SH-SY5Y (cell line): ENCODE measurements around the gene DALRD3.

Experiments
- GATA2 ChIP-seq: IDR thresholded peaks from 2 replicates; pipeline ENCODE4 v1.6.1; 2011; ENCODE audit warnings: mild to moderate bottlenecking, low read depth, low read length
- GATA3 ChIP-seq: IDR thresholded peaks from 2 replicates; pipeline ENCODE4 v1.6.1; 2011; ENCODE audit warnings: low read depth, mild to moderate bottlenecking, low read length, moderate library complexity

DALRD3 gene, protein sequence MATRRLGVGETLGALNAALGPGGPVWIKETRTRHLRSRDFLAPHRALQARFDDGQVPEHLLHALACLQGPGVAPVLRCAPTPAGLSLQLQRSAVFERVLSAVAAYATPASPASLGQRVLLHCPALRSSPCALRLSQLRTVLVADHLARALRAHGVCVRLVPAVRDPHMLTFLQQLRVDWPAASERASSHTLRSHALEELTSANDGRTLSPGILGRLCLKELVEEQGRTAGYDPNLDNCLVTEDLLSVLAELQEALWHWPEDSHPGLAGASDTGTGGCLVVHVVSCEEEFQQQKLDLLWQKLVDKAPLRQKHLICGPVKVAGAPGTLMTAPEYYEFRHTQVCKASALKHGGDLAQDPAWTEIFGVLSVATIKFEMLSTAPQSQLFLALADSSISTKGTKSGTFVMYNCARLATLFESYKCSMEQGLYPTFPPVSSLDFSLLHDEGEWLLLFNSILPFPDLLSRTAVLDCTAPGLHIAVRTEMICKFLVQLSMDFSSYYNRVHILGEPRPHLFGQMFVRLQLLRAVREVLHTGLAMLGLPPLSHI

DNA sequence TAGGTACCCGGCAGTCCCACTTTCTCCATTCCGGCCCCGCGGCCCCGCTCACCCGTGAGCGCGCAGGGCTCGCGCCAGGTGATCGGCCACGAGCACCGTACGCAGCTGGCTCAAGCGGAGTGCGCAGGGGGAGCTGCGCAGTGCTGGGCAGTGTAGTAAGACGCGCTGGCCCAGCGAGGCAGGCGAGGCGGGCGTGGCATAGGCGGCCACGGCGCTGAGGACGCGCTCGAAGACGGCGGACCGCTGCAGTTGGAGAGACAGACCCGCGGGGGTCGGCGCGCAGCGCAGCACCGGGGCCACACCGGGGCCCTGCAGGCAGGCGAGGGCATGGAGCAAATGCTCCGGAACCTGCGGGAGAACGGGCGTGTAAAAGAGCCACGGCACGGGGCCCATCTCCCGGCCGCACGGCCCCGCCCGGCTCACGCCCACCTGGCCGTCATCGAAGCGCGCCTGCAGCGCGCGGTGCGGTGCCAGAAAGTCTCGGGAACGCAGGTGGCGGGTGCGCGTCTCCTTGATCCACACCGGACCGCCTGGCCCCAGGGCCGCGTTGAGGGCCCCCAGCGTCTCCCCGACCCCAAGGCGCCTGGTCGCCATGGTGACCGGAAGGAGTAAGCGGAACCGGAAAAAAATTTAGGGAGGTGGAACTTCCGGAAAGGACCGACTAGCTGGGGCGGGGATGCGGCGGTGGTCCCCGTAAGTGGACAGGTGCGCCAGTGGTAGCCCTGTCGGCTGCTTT, at the start of gene DALRD3:
Gene DALRD3, minus strand, starts transcription at position 610 of the 736 bp plus-strand sequence. Its CDS starts 16 bp downstream, at position 594.
- TF ChIP-seq GATA2: no peak
- no peak for TF ChIP-seq GATA3

DNA sequence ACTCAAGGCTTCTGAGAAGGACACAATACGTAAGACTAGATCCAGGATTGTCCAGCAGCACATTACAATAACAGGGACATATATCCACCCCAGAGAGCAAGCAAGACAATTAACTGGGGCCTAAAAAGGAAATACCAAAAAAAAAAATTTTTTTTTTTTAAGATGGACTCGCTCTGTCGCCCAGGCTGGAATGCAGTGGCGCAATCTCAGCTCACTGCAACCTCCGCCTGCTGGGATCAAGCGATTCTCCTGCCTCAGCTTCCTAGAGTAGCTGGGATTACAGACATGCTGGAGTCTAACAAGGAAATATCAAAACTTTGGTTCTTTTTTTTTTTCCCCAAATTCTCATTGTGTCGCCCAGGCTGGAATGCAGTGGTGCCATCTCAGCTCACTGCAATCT, 39.6 kb upstream of the DALRD3 start:
- no peak for TF ChIP-seq GATA3
- TF ChIP-seq GATA2: no peak

DNA sequence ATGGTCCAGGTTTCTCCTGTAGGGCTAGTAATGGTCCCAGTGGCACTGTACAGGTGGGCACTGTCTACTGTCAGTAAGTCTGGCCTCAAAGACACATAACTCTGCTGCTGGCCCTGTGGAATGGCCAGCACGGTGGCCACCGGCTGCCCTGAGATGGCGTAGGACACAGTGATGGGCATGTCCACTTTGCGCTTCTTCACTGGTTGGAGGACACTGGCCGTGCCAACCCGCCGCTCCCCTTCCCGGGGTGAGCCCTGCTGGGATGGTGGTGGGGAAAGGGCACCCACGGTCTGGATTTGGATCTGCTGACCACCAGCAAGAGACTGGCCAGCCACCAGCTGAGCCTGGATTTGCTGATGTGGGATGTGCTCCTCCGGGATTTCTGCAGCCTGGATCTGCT, 38.9 kb upstream of the DALRD3 start:
- TF ChIP-seq GATA3 (no peak), GATA2 (no peak)

DNA sequence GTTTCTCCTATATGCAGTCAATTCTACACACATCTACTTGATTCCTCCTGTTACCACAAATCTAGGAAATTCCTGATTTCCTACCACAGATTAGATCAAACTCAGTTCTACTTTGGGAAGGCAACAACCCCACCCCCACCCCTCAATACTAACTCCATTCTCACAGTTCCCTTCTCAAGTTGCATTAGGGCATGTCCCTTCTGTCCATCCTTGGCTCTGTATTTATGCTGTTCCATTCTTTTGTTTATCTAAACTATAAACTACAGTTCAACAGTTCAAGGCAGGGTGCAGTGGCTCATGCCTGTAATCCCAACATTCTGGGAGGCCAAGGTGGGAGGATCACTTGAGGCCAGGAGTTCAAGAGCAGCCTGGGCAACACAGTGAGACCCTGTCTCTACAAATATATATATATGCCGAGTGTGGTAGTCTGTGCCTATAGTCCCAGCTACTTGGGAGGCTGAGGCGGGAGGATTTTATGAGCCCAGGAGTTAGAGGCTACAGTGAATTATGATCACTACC, 36.0 kb upstream of the DALRD3 start:
- TF ChIP-seq GATA2 (no peak), GATA3 (no peak)

DNA sequence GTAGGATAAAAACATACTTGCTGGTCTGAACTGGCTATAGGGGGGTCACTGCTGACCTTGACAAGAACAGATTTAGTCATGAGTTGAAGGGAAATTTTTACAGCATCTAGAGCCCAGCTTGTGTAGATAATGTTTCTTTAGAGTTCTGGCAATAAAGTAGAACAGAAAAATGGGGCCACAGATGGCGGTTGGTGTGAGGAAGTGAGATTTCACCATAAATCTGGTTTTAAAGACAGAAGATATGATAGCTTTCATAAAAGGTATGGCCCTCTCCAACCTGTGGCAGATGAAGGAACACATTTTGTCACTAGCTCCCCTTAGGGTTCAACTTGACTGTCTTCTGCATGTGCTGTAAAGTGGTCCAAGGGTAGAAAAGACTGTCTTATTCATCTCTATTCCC, 35.2 kb upstream of the DALRD3 start:
- TF ChIP-seq GATA2: no peak
- TF ChIP-seq GATA3: no peak

DNA sequence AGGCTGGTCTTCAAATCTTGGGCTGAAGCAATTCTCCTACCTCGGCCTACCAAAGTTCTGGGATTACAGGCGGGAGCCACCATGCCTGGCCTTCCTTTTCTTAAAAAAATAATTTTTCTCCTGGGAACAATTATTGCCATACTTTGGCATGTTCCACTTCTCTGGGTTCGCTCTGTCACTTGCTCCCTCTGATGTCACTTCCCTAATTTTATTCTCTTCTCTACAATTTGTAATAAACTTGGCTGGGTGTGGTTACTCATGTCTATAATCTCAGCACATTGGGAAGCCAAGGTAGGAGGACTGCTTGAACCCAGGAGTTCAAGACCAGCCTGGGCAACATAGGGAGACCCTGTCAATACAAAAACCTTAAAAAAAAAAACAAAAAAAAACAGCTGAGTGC, 16.9 kb upstream of the DALRD3 start:
- no peak for TF ChIP-seq GATA3
- TF ChIP-seq GATA2: no peak

DNA sequence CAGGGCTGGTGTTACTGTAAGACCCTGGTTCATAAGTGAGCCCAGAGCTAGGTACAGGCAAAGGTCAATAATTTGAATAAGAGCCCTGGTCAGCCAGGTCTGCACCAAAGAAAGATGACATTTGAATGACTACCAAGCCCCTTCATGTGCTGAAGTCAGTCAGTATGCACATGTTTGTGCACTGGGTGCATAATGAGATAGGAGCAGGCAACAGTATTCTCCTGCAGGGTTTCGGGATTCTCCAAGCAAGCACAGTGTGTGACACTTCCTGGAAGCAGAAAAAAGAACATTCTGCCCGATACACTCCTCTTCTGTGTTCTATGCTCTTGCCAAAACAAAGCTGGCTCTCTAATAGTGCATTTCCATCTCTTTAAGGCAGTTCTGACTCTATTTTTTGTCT, 16.3 kb upstream of the DALRD3 start:
- TF ChIP-seq GATA2 (no peak), GATA3 (no peak)

DNA sequence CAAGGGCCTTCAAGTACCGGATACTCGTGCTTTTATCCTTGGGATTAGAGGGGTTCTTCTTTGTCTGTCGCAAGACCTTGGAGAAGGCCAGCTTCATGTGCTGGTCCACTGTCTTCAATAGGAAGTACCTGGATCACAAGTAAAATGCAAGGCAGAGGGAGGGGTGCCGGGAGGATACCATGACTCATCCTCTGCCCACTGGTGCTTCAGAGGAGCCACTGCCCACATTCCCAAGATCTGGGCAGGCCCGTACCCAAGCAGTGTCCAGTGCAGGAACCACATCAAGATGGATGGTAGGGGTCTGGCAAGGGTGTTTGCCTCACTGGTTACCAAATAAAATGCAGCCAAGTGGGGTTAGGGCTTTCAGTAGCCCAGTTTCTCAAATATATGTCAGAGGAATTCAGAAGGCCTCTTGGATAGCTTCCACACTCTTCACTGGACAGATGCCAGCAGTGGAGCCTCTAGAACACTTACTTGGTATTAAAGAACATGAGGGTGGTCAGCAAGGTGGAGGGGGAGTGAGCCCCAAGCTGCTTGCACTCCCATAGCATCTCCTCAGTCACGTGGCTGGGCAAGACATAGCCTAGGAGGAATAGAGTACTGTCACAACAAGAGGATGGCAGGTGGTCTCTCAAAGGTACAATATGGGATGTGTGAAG, 14.4 kb upstream of the DALRD3 start:
- TF ChIP-seq GATA2 (no peak), GATA3 (no peak)

DNA sequence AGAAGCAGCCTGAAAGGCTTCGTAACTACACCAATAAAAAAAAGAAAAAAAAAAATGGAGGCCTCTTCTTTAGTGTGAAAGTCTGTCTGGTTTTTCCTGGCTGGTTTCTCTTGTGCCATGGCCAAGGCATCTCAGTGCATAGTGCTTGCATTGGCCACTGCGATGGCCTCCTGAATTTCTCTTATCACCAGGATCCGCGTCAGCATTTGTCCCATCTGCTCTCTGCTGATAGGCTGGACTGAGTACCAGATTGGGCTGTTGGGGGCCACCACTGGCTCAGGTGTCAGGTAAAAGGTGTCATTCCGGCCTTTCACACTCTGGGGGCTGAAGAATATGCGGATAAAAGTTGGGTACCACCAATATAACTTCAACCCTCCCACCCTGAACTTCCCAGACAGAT, 11.9 kb upstream of the DALRD3 start:
- TF ChIP-seq GATA3 (no peak), GATA2 (no peak)

DNA sequence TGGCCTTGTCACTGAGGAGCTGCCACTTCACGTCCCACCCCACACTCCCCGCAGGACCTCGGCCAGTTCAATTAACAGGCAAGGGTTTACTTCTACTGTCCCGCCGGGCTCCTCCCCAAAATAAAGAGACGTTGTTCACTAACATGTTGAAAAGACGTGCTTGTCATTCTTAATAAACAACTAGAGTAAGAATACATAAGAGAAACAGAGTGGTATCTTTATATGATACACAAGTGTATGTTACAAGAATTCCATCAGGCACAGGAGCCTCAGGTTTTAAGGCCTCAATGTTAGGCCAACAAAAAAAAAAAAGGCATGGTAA, 11.1 kb upstream of the DALRD3 start:
- TF ChIP-seq GATA2: no peak
- no peak for TF ChIP-seq GATA3

DNA sequence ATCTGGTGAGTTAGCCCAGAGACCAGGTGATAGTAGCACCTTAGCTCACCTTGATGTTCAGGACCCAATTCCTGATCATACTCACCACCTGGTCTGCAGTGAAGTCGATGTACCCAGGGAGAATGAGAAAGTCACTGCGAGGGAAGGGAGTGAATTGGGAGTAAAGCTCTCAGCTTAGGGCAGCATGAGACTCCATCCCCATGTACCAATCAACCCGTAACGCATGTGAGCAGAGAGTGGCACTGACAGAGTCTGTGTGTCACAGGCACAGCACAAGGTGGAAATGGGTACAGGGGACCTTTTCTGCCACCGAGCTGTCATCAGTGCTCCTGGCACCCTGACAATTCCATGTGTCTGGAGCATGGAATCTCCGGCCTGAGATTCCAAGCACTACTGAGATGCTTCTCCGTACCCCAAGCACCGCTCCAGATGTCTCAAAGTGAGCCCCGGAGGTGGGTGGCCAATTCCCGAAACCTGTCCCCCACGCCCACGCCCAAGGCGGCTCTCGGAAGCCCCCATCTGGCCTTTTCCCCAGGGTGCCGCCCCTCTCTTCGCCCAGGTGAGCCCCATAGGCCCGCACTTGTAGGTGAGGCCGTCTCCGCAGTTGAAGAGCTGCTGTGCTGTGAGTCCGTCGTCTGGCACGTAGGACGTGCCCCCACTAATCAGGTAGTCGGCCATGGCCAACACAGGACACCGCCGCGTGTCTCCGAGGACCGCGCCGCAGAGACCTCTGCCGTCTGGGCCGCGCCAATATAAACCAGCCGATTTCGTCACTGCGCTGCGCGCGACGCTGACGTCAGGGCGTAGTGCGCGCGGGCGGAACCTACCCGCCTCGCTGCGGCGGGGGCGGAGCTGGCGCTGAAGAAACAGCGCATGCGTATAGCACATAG, 10.5 kb upstream of the DALRD3 start, which contains the start of gene IMPDH2:
Gene IMPDH2, minus strand, starts transcription at position 726 of the 890 bp plus-strand sequence. Its CDS starts 48 bp downstream, at position 678.
- no peak for TF ChIP-seq GATA2
- no peak for TF ChIP-seq GATA3

DNA sequence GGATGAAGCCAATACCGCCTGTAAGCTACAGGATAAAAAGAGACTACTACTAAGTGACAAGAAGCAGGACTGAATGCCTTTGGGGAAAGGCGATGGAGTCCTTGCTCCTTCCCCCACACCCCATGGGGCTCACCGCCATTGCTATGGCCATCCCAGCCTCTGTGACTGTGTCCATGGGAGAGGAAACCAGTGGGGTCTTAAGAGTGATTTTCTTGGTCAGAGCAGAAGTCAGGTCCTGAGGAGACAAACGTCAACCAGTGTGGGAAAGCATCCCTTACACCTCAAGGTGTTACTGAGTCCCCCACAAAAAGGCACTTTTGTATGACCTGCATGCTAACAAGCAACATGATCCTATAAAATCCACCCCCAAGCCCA, 9.9 kb upstream of the DALRD3 start:
- TF ChIP-seq GATA3 (no peak), GATA2 (no peak)

DNA sequence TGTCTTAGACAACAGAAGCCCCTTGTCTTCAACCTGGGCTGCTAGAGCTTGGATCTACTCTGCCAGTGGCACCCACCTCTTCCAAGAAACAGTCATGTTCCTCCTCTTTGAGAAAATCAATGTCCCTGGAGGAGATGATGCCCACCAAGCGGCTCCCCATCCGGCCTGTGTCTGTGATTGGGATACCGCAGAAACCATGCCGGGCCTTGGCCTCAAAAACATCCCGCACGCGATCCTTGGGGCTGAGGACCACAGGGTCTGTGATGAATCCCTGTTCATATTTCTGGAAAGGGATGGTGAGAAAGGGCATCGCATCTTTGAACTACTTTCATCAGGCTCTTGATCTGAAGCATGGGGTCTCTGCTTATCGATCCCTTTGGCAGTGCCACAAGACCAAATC, 9.3 kb upstream of the DALRD3 start:
- no peak for TF ChIP-seq GATA3

DNA sequence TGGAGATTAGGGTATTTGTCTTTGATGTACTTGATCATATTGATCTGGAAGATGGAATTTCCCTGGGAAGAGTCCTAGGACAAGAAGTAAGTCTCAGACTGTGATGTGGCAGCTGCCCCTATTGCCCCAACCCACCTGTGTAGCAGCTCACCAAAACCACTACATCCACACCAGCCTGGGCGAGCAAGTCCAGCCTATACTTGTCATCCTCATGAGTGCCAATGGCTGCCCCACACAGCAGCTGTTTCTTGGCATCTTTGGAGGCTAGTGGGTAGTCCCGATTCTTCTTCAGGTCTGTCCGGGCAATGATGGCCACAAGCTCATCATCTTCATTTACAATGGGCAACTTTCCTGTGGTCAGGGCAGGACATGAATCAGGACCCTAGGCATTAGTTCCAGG, 8.2 kb upstream of the DALRD3 start:
- no peak for TF ChIP-seq GATA3
- no peak for TF ChIP-seq GATA2
